Effector memory CD4-positive, alpha-beta T cell (primary cell): ENCODE data around the gene LRWD1.
A peak's percentile ranks its signal among the peaks of the same experiment; 100 is the strongest.
"Not testable (repeated sequence)": the region's sequence is repeated elsewhere in the genome, so short reads cannot be mapped to it uniquely, and the experiment has no call there.

Source experiments
- DNase-seq, 3 donors: peaks; one replicate each; pipeline ENCODE4 v3.0.0-alpha.2; 2020
- H3K27ac ChIP-seq: 2 replicates; pipeline ENCODE4 v1.7.0; 2013; ENCODE audit warnings: mild to moderate bottlenecking, low read length, moderate library complexity; ENCODE audit not compliant: insufficient read depth, poor library complexity, severe bottlenecking
- H3K27me3 ChIP-seq: replicated peaks from 2 replicates; pipeline ENCODE4 v1.7.0; 2013; ENCODE audit warnings: mild to moderate bottlenecking, low read length; ENCODE audit not compliant: insufficient read depth, control insufficient read depth, poor library complexity, severe bottlenecking
- H3K36me3 ChIP-seq: 2 replicates; pipeline ENCODE4 v1.7.0; 2013; ENCODE audit warnings: mild to moderate bottlenecking, low read length, moderate library complexity; ENCODE audit not compliant: control insufficient read depth, insufficient read depth
- H3K4me1 ChIP-seq: 2 replicates; pipeline ENCODE4 v1.7.0; 2013; ENCODE audit warnings: low read length, mild to moderate bottlenecking; ENCODE audit not compliant: control insufficient read depth, insufficient read depth, poor library complexity, severe bottlenecking
- H3K4me3 ChIP-seq: 2 replicates; pipeline ENCODE4 v1.7.0; 2013; ENCODE audit warnings: low read length, low read depth, mild to moderate bottlenecking; ENCODE audit not compliant: insufficient read depth, poor library complexity, severe bottlenecking
- H3K9me3 ChIP-seq: 2 replicates; pipeline ENCODE4 v1.7.0; 2013; ENCODE audit warnings: mild to moderate bottlenecking, low read length, moderate library complexity; ENCODE audit not compliant: control insufficient read depth

LRWD1 gene

DNA sequence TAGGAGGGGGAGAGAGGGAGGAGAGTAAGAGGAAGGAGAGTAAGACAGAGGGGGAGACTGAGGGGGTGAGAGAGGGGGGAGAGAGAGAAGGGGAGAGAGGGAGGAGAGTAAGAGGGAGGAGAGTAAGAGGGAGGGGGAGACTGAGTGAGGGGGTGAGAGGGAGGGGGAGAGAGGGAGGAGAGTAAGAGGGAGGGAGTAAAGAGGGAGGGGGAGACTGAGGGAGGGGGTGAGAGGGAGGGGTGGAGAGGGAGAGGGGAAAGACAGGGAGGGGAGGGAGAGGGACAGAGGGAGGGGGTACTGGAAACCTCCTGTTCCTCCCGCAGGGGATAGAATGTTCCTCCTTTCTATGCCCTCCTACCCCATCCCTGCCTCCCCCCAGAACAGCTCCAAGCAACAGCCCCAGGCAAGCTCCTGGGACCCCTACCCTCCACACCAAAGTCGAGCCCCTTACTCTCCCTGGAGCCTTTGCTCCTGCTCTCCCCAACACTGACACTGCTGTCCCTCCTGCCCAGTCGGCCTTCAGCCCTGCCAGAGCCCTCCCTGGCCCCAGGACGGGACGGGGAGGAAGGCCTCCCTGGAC, 47.9 kb downstream of the LRWD1 start:
- H3K36me3 ChIP-seq, H3K27ac ChIP-seq, DNase-seq, H3K9me3 ChIP-seq, H3K4me3 ChIP-seq, H3K27me3 ChIP-seq, H3K4me1 ChIP-seq: not testable (repeated sequence)

DNA sequence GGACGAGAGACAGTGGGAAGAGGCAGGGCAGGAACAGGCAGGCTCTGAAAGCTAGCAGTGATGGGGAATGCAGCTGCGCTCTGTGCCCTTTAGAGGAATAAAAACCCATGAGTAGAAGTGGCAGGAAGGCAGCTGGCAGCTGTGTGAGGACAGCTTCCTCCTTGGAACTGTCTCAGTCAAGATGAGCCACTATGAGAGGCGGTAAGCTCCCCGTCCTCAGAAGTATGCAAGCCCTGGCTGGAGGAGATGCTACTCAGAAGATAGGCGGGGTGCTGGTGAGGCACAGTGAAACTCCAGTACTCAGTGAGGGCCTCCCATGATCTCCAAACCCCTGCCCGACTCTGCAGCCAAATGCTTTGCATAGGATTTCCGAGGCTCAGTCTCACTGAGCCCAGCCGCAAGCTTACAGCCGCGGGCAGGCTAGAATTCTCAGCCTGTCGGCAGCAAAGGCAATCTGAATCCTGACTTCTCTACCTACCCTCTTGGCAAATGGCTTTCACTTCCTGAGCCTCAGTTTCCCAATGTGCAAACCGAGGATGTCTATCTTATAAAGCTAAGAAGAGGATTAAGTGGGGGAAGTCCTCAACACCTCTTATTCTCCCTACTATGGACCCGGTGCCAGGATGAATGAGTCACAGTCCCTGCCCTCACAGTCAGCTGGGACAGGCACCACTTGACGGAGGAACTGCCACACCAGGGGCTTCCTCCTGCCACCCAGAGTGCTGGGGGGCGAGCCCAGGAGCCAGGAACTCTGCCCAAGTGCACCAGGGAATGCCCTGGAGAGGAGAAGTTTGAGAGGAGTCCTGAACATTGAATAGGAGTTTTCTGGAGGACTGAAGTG, 50.3 kb downstream of the LRWD1 start:
- DNase-seq, H3K27ac ChIP-seq, H3K9me3 ChIP-seq, H3K36me3 ChIP-seq, H3K27me3 ChIP-seq, H3K4me1 ChIP-seq, H3K4me3 ChIP-seq: not testable (repeated sequence)

DNA sequence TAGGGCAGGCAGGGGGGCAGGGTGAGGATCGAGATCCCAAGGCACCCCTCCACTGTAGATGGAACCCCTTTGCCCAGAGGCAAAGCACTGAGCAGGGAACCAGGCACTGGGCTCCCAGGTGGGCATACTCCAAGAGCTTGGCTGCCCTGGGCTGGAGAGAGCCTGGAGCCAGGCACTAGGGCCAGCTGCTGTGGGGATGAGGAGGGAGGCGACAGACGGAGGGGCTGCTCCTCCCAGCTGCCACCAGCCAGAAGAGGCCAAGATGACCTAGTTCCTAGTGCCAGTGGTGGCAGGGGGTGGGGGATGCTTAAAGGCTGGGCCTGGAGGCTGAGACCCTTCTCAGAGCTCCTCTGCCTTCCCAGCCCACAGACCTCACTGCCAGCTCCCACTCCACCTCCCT, 51.1 kb downstream of the LRWD1 start:
- H3K27me3 ChIP-seq, H3K9me3 ChIP-seq, DNase-seq, H3K36me3 ChIP-seq, H3K27ac ChIP-seq, H3K4me1 ChIP-seq, H3K4me3 ChIP-seq: not testable (repeated sequence)

DNA sequence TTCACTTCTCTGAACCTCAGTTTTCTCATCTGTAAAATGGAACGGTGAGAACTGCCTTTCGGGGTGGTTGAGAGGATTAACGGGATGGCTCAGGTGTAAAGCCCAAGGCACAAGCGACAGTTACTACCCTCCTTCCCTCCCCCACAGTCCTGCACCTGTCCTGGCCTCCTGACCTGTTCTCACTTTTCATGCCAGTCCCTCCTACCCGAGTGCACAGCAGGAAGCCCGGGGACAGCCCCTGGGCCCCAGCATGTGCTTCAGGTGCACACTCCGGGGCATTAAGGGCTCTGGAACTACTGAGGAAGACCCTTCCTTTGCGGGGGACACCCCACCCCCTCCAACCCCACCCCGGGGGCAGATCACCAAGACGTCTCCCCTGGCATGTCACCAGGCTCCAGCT, 52.2 kb downstream of the LRWD1 start:
- not testable (repeated sequence) for H3K4me3 ChIP-seq, H3K4me1 ChIP-seq, H3K36me3 ChIP-seq, H3K27me3 ChIP-seq, DNase-seq, H3K9me3 ChIP-seq, H3K27ac ChIP-seq

DNA sequence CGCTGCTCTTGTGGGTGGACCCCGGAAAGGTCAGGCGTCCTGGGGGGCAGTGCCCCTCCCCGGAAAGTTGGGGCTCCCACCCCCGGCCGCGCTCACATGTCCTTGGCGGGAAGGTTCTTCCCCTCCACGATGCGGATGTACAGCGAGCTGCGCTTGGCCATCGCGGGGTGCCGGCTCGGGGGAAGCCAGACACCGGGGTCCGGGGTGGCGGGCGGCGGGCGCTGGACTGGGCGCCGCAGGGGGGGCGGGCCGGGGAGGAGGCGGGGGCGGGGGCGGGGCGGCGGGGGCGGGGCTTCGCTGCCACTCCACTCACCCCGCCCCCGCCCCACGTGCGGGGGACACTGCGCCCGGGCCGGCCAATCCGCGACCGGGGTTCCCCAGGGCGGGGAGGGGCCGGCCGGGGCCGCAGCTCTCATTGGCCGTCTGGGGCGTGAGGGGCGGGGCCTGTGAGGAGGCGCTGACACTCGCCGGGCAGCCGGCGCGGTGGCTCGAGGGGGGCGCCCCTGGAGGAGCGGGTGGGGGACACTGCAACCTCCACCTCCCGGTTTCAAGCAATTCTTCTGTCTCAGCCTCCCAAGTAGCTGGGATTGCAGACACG, 52.9 kb downstream of the LRWD1 start, which contains the start of gene RASA4B:
Gene RASA4B (minus strand): TSS at position 228 of the 598 bp plus-strand sequence. CDS start 67 bp downstream, at position 161.
- H3K4me3 ChIP-seq, H3K27ac ChIP-seq, H3K36me3 ChIP-seq, H3K27me3 ChIP-seq, H3K9me3 ChIP-seq, H3K4me1 ChIP-seq: not testable (repeated sequence)
- peak in 1 of 3 donors; percentile 18 for DNase-seq

DNA sequence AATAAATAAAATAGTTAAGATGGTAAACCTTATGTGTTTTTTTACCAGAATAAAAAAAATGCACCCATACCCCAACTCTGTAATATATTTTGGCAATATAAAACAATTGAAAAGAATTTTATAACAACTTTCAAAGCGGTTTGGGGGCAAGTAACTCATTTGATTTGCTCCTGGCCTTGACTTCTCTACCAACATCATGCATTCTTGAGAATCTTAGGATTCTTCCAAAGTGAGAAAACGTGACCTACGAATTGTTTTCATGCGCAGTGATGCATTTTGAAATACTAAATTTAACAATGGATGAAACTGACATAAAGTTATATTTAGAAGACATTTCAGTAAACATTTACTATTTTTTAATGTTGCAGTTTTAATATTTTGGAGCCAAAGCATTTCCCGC, 56.0 kb downstream of the LRWD1 start:
- H3K4me1 ChIP-seq, H3K4me3 ChIP-seq, H3K27me3 ChIP-seq, H3K36me3 ChIP-seq, DNase-seq, H3K9me3 ChIP-seq, H3K27ac ChIP-seq: not testable (repeated sequence)
